ENCODE measurements around the gene EXOC2. TPM values are rescaled to one million over a fixed set of nuclear protein-coding genes. Genes with fewer than 3 reads are reported as not detected.

EXOC2 gene
- total and polyA plus RNA-seq, 2 donors (not counting 3 experiments of a cell fraction or from before 2014, with no cell fraction given): 18.2 to 30.8 TPM

DNA sequence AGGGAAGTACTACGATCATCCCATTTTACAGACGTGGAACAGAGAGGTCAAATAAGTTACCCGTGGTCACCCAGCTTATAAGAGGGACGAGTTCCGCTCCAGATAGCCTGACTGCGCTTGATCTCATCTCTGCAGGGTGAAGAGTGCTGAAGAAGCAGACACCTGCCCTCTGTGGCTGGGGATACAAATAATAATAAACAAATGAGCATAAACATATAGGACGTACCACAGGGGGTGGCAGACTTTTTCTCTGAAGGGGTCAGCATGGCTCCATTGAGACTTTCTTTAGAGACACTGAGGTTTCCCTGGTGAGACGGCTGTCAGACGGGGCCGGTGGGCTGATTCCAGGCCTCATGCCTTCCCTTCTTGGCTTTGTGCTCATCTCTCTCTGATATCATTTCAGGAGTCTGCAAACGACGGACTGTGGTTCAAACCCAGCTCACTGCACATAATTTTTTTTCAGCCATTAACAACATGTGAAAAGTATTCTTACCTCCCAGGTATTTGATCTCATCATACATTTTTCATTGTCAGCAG, 254.2 kb downstream of the EXOC2 start:
- dilution Hi-C loops (cut with MboI; ENCODE audit: extremely low pct_ligation_motif_present, low sequenced_read_pairs) (no loop called here), intact Hi-C loops (cut with micrococcal nuclease) (no loop called here)
- Histone ChIP-seq H3K4me2 (ENCODE audit: insufficient read depth, low read length) (no peak overlapping the region), H2AFZ (ENCODE audit: low read depth, low read length) (no peak overlapping the region), H4K20me1 (replicated peaks; ENCODE audit: control insufficient read depth, extremely low read depth, insufficient read depth, low read length) (no peaks in the 10 kb centered on the region), H3K79me2 (ENCODE audit: control insufficient read depth, insufficient read depth, low read length) (no peaks in the 10 kb centered on the region), H3K9ac (replicated peaks; ENCODE audit: extremely low read depth, insufficient read depth, low read length) (no peak overlapping the region), H3K4me3 (replicated peaks in 1 of 3; ENCODE audit: insufficient read depth in 1 of 3, low read depth in 1 of 3, low read length in 3 of 3) (no peak overlapping the region), H3K9me1 (replicated peaks; ENCODE audit: control insufficient read depth, extremely low read depth, insufficient read depth, low read length) (no peaks in the 10 kb centered on the region), H3K36me3 (ENCODE audit: control insufficient read depth in 2 of 2, extremely low read depth in 1 of 2, insufficient read depth in 2 of 2, low read length in 2 of 2) (no peaks in the 10 kb centered on the region), H3K4me1 (ENCODE audit: control insufficient read depth, extremely low read depth, insufficient read depth, low read length) (no peaks in the 10 kb centered on the region), H3K27ac (ENCODE audit: insufficient read depth, low read depth, low read length) (no peak overlapping the region), H3K9me3 (replicated peaks; ENCODE audit: control insufficient read depth, insufficient read depth, low read length) (no peaks in the 10 kb centered on the region), H3K27me3 (ENCODE audit: control insufficient read depth in 2 of 2, insufficient read depth in 2 of 2, low read length in 2 of 2) (no peaks in the 10 kb centered on the region)
- no TSS peak for BruUV-seq (replicated peaks)
- DNase-seq (ENCODE audit: low read depth, low spot score): no peak
- FAIRE-seq: no peak
- TF ChIP-seq, protein P1, sequence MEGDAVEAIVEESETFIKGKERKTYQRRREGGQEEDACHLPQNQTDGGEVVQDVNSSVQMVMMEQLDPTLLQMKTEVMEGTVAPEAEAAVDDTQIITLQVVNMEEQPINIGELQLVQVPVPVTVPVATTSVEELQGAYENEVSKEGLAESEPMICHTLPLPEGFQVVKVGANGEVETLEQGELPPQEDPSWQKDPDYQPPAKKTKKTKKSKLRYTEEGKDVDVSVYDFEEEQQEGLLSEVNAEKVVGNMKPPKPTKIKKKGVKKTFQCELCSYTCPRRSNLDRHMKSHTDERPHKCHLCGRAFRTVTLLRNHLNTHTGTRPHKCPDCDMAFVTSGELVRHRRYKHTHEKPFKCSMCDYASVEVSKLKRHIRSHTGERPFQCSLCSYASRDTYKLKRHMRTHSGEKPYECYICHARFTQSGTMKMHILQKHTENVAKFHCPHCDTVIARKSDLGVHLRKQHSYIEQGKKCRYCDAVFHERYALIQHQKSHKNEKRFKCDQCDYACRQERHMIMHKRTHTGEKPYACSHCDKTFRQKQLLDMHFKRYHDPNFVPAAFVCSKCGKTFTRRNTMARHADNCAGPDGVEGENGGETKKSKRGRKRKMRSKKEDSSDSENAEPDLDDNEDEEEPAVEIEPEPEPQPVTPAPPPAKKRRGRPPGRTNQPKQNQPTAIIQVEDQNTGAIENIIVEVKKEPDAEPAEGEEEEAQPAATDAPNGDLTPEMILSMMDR (IDR thresholded peaks at IDR 0.05; ENCODE audit: extremely low read depth in 1 of 2, insufficient read depth in 1 of 2, low read depth in 1 of 2, low read length in 2 of 2): no peak
- TF ChIP-seq MAX (IDR thresholded peaks at IDR 0.05; ENCODE audit: insufficient read depth, insufficient read length): no peak
- no peak for TF ChIP-seq JUN (IDR thresholded peaks at IDR 0.05; ENCODE audit: borderline replicate concordance, insufficient read depth, insufficient read length, low read depth)
- TF ChIP-seq POLR2A (IDR thresholded peaks at IDR 0.05; ENCODE audit: low read depth, low read length): no peak
- no peak for TF ChIP-seq MYC (IDR thresholded peaks at IDR 0.05; ENCODE audit: low read depth, low read length)
- TF ChIP-seq POLR2AphosphoS5 (IDR thresholded peaks at IDR 0.05; ENCODE audit: insufficient read depth, low read depth, low read length): no peak
- TF ChIP-seq EZH2 (IDR thresholded peaks at IDR 0.05; ENCODE audit: borderline replicate concordance, low read depth, low read length, severe bottlenecking): no peak
- no peak for TF ChIP-seq FOS (IDR thresholded peaks at IDR 0.05; ENCODE audit: borderline replicate concordance, insufficient read depth, low read length)
- TF ChIP-seq GATA2 (IDR thresholded peaks at IDR 0.05; ENCODE audit: insufficient read depth, insufficient read length, low read depth, low read length): no peak
- CTCF ChIA-PET: no interaction called here
- POLR2A ChIA-PET: no interaction called here
